ENCODE data around the gene EHD4. TPM values are rescaled to one million over a fixed set of nuclear protein-coding genes. Genes with fewer than 3 reads are reported as not detected.

The EHD4 gene
- polyA plus RNA-seq, 2 of the 4 experiments (the other 2 are of a cell fraction) = 8.2 to 9.0 TPM

DNA sequence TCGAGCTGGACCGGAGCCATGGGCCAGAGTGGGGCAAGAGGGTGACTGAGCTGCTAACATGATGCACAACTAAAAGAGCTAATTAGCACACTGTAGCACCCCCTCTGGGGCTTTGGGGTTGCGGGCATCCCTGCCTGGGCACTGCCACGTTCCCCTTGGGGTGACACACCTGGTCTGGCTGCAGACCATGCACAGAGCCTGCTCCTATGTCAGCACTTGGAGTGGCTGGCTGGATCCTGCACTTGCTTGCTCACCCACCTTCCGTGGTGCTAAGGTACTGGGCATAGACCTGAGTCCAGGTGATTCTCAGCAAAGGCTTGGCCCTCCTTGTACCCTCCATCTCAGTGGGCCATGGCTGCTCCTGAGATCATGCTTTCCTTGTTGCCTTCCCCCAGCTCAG, 65.7 kb downstream of the EHD4 start:
- FAIRE-seq = no peak

DNA sequence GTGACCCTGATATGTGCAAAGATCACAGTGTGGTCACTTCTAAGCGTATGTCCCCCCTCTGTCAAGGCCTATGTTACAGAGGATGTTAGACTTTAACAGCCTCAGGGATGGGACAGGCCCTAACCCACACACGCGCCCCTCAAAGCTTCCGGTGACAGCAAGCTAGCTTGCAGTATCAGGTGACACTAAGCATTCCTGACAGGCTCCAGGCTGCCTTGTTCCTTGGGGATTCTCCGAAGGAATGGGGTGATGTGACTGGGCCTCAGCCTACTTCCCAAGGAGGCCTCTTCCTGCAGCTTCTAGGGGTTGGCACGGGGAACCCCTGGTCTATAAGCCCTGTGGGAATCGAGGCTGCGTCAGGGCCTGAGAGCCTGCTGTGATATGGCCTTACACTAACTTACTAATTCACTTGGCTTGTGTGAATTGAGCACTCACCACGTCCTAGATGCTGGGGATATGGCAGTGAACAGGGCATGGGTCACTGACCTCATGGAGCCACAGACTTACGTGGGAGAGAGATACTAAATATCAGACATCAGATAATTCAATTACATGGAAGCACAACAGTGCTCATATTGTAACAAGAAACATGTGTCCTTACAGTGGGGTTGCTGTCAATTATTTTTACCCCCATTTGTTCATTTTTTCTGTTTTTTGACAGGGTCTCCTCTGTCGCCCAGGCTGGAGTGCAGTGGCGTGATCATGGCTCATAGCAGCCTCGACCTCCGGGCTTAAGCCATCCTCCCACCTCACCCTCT, 67.1 kb downstream of the EHD4 start:
- peak; percentile 18 to 31; a peak in 3 of 6 replicates for ATAC-seq
- Histone ChIP-seq H3K4me2 (no peak overlapping the region), H3K4me1 (0 out of 3 replicates have a peak, but pooled peaks cover 5% of the 10 kb centered on the region), H3K9me3 (no peaks in the 10 kb centered on the region), H3K27ac (0 out of 6 replicates have a peak overlapping the region, but pooled peaks of 1 of the 2 experiments have one; percentile 41), H3K4me3 (no peak overlapping the region)
- FAIRE-seq = no peak
- ChIA-PET POLR2A (interaction anchor here (1.0 to 1.4 kb wide), 2 partner anchors 67 to 131 kb away, joined by 3 to 4 read pairs; partner anchors contain the start of genes EHD4 and MAPKBP1), CTCF (interaction anchor here (0.7 to 2.4 kb wide), 37 partner anchors 10 to 439 kb away, joined by 3 to 25 read pairs (median 4); partner anchors contain the start of genes JMJD7, MAPKBP1, PLA2G4B and SPTBN5)
- DNase-seq (ENCODE audit: low read depth in 1 of 2, low spot score in 1 of 2) = no peak
- 84% methylated on average over 14 of the region's 14 CpGs for WGBS (ENCODE audit: missing lambda C conversion rate)
- TF ChIP-seq, protein P1, sequence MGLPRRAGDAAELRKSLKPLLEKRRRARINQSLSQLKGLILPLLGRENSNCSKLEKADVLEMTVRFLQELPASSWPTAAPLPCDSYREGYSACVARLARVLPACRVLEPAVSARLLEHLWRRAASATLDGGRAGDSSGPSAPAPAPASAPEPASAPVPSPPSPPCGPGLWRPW (IDR thresholded peaks at IDR 0.05) = no peak
- no peak for TF ChIP-seq MAFK (IDR thresholded peaks at IDR 0.05; ENCODE audit: partially characterized antibody)
- TF ChIP-seq, protein P2, sequence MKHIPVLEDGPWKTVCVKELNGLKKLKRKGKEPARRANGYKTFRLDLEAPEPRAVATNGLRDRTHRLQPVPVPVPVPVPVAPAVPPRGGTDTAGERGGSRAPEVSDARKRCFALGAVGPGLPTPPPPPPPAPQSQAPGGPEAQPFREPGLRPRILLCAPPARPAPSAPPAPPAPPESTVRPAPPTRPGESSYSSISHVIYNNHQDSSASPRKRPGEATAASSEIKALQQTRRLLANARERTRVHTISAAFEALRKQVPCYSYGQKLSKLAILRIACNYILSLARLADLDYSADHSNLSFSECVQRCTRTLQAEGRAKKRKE (CRISPR knock-in tag; IDR thresholded peaks at IDR 0.05; ENCODE audit: low read depth) = no peak
- TF ChIP-seq, protein P3, sequence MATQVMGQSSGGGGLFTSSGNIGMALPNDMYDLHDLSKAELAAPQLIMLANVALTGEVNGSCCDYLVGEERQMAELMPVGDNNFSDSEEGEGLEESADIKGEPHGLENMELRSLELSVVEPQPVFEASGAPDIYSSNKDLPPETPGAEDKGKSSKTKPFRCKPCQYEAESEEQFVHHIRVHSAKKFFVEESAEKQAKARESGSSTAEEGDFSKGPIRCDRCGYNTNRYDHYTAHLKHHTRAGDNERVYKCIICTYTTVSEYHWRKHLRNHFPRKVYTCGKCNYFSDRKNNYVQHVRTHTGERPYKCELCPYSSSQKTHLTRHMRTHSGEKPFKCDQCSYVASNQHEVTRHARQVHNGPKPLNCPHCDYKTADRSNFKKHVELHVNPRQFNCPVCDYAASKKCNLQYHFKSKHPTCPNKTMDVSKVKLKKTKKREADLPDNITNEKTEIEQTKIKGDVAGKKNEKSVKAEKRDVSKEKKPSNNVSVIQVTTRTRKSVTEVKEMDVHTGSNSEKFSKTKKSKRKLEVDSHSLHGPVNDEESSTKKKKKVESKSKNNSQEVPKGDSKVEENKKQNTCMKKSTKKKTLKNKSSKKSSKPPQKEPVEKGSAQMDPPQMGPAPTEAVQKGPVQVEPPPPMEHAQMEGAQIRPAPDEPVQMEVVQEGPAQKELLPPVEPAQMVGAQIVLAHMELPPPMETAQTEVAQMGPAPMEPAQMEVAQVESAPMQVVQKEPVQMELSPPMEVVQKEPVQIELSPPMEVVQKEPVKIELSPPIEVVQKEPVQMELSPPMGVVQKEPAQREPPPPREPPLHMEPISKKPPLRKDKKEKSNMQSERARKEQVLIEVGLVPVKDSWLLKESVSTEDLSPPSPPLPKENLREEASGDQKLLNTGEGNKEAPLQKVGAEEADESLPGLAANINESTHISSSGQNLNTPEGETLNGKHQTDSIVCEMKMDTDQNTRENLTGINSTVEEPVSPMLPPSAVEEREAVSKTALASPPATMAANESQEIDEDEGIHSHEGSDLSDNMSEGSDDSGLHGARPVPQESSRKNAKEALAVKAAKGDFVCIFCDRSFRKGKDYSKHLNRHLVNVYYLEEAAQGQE (IDR thresholded peaks at IDR 0.05) = no peak
- no peak for TF ChIP-seq NR3C1 (IDR thresholded peaks at IDR 0.05)
- TF ChIP-seq HMGXB4 (CRISPR knock-in tag; IDR thresholded peaks at IDR 0.05; ENCODE audit: borderline replicate concordance) = no peak
- no peak for TF ChIP-seq TFCP2L1 (CRISPR knock-in tag; IDR thresholded peaks at IDR 0.05)
- TF ChIP-seq CHD4 (IDR thresholded peaks at IDR 0.05; ENCODE audit: borderline replicate concordance) = no peak

More for the DNA sequence above, 65.7 kb downstream of the EHD4 start:
- ChIA-PET POLR2A (no interaction called here), CTCF (interaction anchor here (0.6 to 2.1 kb wide), 4 partner anchors 9 to 446 kb away, joined by 4 to 9 read pairs (median 4); no protein-coding TSS in a partner anchor)
- TF ChIP-seq, protein P1 (IDR thresholded peaks at IDR 0.05) = no peak
- TF ChIP-seq, protein P2 (CRISPR knock-in tag; IDR thresholded peaks at IDR 0.05; ENCODE audit: low read depth) = no peak
- TF ChIP-seq HEYL (CRISPR knock-in tag; IDR thresholded peaks at IDR 0.05) = no peak
- no peak for TF ChIP-seq CTCF (IDR thresholded peaks at IDR 0.05)
- TF ChIP-seq, protein P4, sequence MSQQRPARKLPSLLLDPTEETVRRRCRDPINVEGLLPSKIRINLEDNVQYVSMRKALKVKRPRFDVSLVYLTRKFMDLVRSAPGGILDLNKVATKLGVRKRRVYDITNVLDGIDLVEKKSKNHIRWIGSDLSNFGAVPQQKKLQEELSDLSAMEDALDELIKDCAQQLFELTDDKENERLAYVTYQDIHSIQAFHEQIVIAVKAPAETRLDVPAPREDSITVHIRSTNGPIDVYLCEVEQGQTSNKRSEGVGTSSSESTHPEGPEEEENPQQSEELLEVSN (IDR thresholded peaks at IDR 0.05; ENCODE audit: borderline replicate concordance, low read depth) = no peak
- no peak for TF ChIP-seq TP53 (CRISPR knock-in tag; IDR thresholded peaks at IDR 0.05)
- no peak for TF ChIP-seq MAFK (IDR thresholded peaks at IDR 0.05; ENCODE audit: partially characterized antibody)
- TF ChIP-seq RAD21 (conservative IDR thresholded peaks at IDR 0.05 in 1 of 2, IDR thresholded peaks at IDR 0.05 in 1 of 2) = no peak
- no peak for TF ChIP-seq BCL3 (IDR thresholded peaks at IDR 0.05)
- no peak for TF ChIP-seq ESRRA (IDR thresholded peaks at IDR 0.05; ENCODE audit: borderline replicate concordance, low read length)
- no peak for TF ChIP-seq SREBF2 (IDR thresholded peaks at IDR 0.05)
- TF ChIP-seq POLR2AphosphoS2 (conservative IDR thresholded peaks at IDR 0.05; ENCODE audit: low read length) = no peak
- Histone ChIP-seq H3K4me2 (no peak overlapping the region), H3K4me3 (no peak overlapping the region), H3K9me3 (no peaks in the 10 kb centered on the region), H3K27ac (no peak overlapping the region), H3K4me1 (0 out of 3 replicates have a peak, but pooled peaks cover 5% of the 10 kb centered on the region)
- DNase-seq (ENCODE audit: low read depth in 1 of 2, low spot score in 1 of 2) (no peak), ATAC-seq (no peak)
- 91% methylated on average over 4 of the region's 5 CpGs for WGBS (ENCODE audit: missing lambda C conversion rate)

Measured in A549 (cell line).